Measurements from ENCODE around the gene UBE2B.

The UBE2B gene

GRCh38 chr5:134440201-134440755, 68.9 kb downstream of the UBE2B start:
- no peaks in the 10 kb centered on the region for H3K27me3 ChIP-seq (ENCODE audit: control insufficient read depth, insufficient read depth, low read length)
- H3K36me3 ChIP-seq (ENCODE audit: control insufficient read depth, low read depth, low read length): no peaks in the 10 kb centered on the region
- H3K9ac ChIP-seq (ENCODE audit: low read length): no peak overlapping the region
- no peaks in the 10 kb centered on the region for H3K9me3 ChIP-seq (ENCODE audit: control insufficient read depth, low read depth, low read length)
- H3K4me3 ChIP-seq (ENCODE audit: low read length): no peak overlapping the region
- H3K4me1 ChIP-seq (ENCODE audit: control insufficient read depth, low read depth, low read length): no peaks in the 10 kb centered on the region
- H3K27ac ChIP-seq (ENCODE audit: low read length): no peak overlapping the region
